ENCODE results near the gene USP47. TPM values are rescaled to one million over a fixed set of nuclear protein-coding genes. Genes with fewer than 3 reads are reported as not detected.

Gene USP47, protein sequence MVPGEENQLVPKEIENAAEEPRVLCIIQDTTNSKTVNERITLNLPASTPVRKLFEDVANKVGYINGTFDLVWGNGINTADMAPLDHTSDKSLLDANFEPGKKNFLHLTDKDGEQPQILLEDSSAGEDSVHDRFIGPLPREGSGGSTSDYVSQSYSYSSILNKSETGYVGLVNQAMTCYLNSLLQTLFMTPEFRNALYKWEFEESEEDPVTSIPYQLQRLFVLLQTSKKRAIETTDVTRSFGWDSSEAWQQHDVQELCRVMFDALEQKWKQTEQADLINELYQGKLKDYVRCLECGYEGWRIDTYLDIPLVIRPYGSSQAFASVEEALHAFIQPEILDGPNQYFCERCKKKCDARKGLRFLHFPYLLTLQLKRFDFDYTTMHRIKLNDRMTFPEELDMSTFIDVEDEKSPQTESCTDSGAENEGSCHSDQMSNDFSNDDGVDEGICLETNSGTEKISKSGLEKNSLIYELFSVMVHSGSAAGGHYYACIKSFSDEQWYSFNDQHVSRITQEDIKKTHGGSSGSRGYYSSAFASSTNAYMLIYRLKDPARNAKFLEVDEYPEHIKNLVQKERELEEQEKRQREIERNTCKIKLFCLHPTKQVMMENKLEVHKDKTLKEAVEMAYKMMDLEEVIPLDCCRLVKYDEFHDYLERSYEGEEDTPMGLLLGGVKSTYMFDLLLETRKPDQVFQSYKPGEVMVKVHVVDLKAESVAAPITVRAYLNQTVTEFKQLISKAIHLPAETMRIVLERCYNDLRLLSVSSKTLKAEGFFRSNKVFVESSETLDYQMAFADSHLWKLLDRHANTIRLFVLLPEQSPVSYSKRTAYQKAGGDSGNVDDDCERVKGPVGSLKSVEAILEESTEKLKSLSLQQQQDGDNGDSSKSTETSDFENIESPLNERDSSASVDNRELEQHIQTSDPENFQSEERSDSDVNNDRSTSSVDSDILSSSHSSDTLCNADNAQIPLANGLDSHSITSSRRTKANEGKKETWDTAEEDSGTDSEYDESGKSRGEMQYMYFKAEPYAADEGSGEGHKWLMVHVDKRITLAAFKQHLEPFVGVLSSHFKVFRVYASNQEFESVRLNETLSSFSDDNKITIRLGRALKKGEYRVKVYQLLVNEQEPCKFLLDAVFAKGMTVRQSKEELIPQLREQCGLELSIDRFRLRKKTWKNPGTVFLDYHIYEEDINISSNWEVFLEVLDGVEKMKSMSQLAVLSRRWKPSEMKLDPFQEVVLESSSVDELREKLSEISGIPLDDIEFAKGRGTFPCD (N-terminal part only)
- 22.6 to 37.1 TPM (median 27.2 TPM) in 5 replicates for total RNA-seq (2022; extraction: Qiagen RNA extraction)

DNA sequence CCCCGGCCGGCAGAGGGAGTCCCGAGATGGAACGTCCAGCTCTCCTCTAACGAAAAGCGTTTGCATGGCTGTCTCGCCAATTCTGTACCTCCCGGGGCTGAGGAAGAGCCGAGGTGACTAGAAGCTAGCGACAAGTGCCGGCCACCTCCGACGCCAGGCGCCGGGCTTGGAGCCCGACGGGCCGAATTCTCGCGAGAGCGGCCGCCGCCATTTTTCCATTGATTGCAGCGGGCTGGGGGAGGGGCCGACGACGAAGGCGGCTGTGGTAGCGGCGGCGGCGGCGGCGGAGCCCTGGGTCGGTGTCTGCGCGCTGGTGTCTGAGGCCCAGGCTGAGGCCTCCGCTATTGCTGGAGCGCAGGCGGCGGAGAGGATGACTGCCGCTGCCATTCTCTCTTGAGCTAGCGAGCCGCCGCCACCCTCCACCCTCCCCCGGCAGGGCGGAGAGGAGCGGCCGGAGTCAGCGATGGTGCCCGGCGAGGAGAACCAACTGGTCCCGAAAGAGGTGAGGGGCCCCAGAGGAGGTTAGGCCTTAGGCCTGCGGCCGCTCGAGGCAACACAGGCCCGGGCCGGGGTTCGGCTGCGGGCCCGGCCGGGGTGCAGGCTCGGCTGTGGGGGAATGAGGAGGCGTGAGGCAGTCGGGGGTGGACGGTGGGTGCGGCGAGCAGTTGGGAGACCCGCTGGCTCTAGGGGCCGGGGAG, at the start of gene USP47:
Gene USP47 (plus strand): TSS at position 250 of the 698 bp plus-strand sequence. CDS start 214 bp downstream, at position 464.

DNA sequence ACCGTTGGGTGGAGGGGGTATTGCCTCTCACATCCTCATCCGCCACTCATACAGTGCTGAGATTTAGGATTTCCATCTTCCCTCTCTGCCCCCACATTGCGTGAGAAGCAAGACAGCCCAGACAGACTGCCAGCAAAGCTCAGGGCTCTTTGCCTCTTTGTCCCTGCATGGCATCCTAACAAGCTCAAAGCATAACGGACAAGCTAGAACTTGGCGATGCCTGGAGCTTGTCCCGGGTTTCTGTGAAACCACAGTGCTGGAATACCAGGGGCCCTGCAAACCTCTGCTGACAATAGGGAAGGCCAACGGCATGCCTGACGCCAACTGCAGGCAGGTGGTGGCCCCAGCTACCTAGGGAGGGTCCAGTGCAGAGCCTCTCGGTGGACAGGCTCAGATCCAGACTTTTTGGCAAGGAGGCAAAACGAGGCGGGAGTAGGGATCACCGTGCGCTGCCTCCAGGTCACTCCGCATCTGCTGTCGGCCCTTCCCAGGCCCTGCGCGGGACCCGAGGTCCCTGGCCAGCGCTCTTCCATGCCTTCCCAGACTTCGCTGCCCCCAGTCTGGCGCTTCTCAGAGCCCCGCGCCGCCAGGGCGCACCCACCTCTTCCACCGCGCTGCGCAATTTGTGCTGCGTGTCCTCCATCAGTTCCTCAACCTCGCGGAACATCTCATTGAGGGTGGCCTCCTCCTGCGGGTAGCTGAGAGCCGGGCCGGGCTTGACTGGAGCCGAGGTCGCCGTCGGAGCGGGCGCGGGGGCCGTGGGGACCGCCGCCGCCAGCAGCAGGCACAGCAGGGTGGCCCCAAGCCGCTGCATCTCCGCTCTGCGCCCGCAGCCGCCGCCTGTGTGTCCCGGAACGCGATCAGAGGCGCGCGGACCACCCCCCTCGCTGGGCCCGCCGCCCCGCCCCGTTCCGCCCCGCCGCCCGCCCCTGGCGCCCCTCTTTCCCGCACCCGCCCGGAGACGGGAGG, 166.3 kb downstream of the USP47 start, which contains the start of gene DKK3:
Gene DKK3 (minus strand): TSS at position 858 of the 969 bp plus-strand sequence. CDS start 44 bp downstream, at position 814.

Other genes with a start within 250 kb of the USP47 start
- 30.9 to 36.0 TPM (median 32.8 TPM) in 5 replicates for gene GALNT18, start 220.0 kb upstream of the USP47 start, total RNA-seq (2022; extraction: Qiagen RNA extraction)
- gene DKK3, start 166.7 kb downstream of the USP47 start, total RNA-seq (2022; extraction: Qiagen RNA extraction), result 15.4 to 21.3 TPM (median 19.2 TPM) in 5 replicates